GM12875 (cell line): Measurements from ENCODE around the gene FGF13.

Experiments
- H3K4me3 ChIP-seq: one replicate; pipeline ENCODE4 v1.5.1; 2011; ENCODE audit warnings: low read depth, low read length, control low read depth
- TF ChIP-seq, protein P1 (sequence below): IDR thresholded peaks from 2 replicates; pipeline ENCODE4 v1.5.1; 2011; ENCODE audit warnings: low read depth, mild to moderate bottlenecking, control low read depth, inconsistent platforms, low read length, moderate library complexity, borderline replicate concordance; ENCODE audit not compliant: insufficient read depth

Gene FGF13

DNA sequence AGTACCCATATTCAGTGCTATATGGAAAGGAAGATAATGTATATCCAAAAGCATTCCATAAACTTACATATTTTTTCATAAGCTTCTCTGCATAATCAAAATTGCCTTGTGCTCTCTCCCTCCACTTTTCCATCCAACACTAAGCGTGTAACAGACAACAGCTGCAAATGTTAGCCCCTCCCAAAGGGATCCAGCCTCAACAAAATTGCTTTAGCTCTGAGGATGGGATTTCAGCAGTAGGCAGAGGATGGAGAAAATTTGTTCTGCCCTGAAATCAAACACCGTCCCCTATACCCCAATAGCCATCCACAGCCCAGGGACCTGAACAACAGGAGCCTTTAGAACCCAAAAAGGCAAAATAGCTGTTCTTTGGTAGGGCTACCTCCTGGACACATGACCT, 28.8 kb upstream of the FGF13 start:
- TF ChIP-seq, protein P1, sequence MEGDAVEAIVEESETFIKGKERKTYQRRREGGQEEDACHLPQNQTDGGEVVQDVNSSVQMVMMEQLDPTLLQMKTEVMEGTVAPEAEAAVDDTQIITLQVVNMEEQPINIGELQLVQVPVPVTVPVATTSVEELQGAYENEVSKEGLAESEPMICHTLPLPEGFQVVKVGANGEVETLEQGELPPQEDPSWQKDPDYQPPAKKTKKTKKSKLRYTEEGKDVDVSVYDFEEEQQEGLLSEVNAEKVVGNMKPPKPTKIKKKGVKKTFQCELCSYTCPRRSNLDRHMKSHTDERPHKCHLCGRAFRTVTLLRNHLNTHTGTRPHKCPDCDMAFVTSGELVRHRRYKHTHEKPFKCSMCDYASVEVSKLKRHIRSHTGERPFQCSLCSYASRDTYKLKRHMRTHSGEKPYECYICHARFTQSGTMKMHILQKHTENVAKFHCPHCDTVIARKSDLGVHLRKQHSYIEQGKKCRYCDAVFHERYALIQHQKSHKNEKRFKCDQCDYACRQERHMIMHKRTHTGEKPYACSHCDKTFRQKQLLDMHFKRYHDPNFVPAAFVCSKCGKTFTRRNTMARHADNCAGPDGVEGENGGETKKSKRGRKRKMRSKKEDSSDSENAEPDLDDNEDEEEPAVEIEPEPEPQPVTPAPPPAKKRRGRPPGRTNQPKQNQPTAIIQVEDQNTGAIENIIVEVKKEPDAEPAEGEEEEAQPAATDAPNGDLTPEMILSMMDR, result no peak
- H3K4me3 ChIP-seq, result no peak overlapping the region

DNA sequence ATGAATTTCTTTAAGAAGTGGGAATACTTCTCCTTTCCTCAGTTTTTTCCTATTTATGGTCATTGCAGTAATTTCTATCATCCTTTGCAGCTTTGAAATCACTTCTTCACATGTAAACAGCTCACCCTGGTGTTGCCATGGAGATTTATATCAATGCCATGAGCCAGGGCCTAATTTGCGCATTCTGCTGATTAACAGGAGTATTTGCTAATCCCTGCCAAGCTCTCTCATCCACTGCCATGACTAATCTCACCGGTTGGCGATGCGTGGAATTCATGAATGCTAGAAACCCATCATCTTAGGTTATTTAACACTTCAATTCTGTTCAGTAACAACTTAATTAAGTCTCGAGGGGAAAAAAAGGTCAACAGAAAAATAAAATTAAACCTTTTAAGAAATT, 11.8 kb upstream of the FGF13 start:
- no peak overlapping the region for H3K4me3 ChIP-seq
- TF ChIP-seq, protein P1, result no peak

DNA sequence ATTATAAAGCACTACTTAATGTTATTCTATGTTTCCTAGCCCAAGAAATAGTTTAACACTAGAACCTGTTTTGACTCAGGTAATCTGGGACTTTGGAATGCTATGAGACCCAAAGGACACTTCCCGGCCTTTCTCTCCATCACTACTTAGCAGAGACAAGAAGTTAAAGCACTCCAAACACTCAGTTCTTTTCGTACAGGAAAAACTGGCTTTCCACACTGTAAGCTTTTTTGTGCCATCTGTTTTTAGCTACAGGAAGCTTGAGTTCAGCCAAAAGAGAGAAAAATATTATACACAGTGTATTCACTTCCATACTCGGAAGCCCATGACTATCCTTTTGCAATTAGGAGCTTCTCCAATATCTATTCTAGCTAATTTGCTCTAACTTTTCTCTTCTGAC, 7.9 kb upstream of the FGF13 start:
- TF ChIP-seq, protein P1, result no peak
- H3K4me3 ChIP-seq, result no peak overlapping the region

DNA sequence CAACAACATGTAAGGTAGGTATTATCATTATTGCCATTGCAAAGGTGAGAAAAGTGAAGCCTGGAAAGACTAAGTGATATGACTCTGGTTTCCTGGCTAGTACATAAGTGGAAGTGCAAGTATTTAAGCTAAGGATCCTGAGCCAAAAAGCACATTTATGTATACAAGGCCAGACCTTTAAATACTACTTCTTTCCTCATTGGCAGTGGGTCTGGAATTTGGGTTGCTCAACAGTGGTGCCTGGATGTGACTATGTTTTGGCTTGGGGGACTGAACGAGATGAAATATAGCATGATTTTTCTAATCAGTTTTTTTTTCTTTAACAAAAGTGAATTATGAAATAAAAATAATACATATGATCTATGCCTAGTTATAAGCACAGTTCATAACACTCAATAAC, 7.4 kb upstream of the FGF13 start:
- H3K4me3 ChIP-seq, result no peak overlapping the region
- TF ChIP-seq, protein P1, result no peak

DNA sequence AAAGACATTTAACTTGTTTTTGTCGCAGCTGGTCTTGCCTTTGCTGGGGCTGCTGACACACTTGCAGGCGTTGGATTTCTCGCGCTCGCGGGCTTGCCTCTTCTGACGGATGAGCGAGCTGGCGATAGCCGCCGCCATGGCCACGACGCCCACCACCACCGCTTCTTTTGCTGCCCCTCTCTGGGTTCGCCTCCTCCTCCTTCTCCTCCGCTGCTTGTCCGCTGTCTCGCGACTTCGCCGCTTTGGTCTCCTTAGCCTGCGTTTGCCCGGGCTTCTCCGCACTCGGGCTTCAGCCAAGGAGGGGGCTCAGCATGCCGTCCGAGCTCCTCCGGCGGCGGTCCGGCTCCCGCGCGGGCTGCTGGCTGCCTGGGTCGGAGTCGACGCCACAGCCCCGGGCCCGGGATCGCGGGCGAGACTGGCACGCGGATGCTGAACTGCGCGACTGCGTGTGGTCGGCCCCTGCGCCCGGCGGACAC, 613 bp downstream of the FGF13 start:
- TF ChIP-seq, protein P1, result no peak
- no peak overlapping the region for H3K4me3 ChIP-seq

DNA sequence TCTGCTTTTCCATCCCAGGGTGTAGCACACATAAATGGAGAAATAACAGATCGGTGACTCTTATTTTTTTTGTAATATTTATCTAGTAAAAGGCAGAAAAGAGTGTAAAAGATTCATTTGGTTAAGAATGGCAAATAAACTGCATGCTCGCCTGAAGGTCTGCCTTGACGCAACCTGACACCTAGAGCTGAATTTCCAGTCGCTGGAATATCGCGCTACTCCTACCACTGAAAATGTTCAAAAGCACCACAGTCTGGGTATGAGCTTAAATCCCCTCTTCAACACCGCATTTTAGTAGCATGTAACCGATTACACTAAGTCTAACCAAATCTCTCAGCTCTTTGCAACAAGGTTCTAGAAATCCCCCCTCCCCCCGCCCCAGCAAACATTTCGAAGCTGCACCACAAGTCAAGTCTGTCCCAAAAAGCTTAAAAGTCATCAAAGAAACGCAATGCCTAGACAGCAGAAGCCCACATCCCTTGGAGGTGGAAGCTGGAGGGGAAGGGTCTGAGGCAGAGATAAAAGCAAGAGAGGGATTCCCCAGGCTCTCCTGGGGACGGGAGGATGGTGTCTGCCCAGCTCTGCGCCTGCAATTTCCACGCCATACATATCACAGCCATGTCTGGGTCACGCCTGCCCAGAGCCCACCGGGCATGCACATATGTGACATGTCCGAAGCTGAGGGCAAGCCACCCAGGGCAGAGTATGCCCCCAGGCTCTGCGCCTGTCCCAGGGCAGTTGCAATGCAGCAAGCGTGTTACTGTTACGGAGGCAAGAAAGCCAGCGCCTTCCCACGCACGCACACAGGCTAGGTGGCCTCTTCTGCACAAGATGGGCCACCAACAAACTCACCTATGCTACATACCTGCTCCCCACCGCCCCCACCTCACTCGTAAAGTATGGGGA, 1.4 kb downstream of the FGF13 start:
- TF ChIP-seq, protein P1, result no peak
- no peak overlapping the region for H3K4me3 ChIP-seq

DNA sequence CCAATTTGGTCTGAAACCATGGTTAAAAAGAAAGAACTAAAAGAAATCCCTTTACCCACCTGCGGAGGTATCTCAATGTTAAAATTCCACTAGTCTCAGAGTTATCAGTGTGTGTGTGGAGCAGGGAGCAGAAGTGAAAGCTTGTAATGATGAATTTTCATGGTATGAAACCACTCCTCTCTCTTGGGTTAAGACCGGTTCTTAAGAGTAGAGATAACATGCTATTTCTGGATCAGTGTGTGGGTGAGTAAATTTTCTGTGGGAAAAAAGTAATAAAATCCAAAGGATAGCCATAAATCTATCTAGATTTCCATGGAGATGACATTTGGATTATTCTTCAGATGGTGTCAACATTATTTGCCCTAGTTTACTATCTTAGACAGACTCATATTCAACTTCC, 3.2 kb downstream of the FGF13 start:
- TF ChIP-seq, protein P1, result no peak
- no peak overlapping the region for H3K4me3 ChIP-seq
